Type B pancreatic cell (in vitro differentiated cells): Measurements from ENCODE around the gene IL10RA. TPM values are rescaled to one million over a fixed set of nuclear protein-coding genes. Genes with fewer than 3 reads are reported as not detected.

ENCODE experiments used
- DNase-seq: peaks from one replicate; pipeline ENCODE4 v3.0.0; 2021; ENCODE audit warnings: mixed read lengths; ENCODE audit not compliant: unreplicated experiment; ENCODE audit errors: extremely low spot score
- H3K27ac Mint-ChIP-seq: 2 replicates; pipeline ENCODE4 v1.8.0; 2021; ENCODE audit warnings: mild to moderate bottlenecking, mixed read lengths
- H3K27me3 Mint-ChIP-seq: 2 replicates; pipeline ENCODE4 v1.8.0; 2021; ENCODE audit warnings: mixed read lengths
- H3K36me3 Mint-ChIP-seq: 2 replicates; pipeline ENCODE4 v1.8.0; 2021; ENCODE audit warnings: mixed read lengths
- H3K4me1 Mint-ChIP-seq: one replicate; pipeline ENCODE4 v1.8.0; 2021; ENCODE audit warnings: mixed read lengths; ENCODE audit not compliant: unreplicated experiment
- H3K4me3 Mint-ChIP-seq: 2 replicates; pipeline ENCODE4 v1.8.0; 2021; ENCODE audit warnings: mild to moderate bottlenecking, mixed read lengths
- H3K9me3 Mint-ChIP-seq: 2 replicates; pipeline ENCODE4 v1.8.0; 2021; ENCODE audit warnings: mixed read lengths
- CTCF ChIP-seq: fragments of 200-600 bp; sonication (generic); conservative IDR thresholded peaks from 2 replicates; pipeline ENCODE4 v1.5.0; 2021; ENCODE audit warnings: antibody characterized with exemption, mild to moderate bottlenecking
- total RNA-seq: library from RNA; stranded (reverse); gene quantifications from 2 replicates; pipeline ENCODE4 v1.2.1, GENCODE V29; 2021; ENCODE audit warnings: low replicate concordance

Gene IL10RA
- total RNA-seq, 1 donor from 2014 or later = 0.48 TPM

DNA sequence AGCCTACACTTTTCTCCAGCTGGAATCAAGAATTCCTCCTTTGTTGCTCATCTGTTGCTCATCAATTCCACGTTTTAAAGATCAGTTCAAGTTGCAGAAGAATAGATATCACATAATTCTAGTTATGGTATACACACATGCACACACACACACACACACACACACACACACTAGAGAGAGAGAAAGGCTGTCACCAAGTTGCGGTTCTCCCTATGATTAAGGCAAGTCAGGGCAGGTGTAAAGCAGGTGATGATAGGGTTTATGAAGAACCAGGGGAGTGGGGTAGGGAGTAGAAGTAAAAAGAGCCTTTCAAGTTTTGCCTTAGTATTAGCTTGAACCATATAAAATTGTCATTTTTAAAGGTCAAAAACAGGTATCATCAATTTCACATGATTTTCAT, 59.0 kb downstream of the IL10RA start:
- H3K27ac Mint-ChIP-seq = peak overlapping the region; percentile 12
- peaks cover 12% of the 10 kb centered on the region for H3K27me3 Mint-ChIP-seq
- no peaks in the 10 kb centered on the region for H3K4me1 Mint-ChIP-seq
- H3K4me3 Mint-ChIP-seq = no peak overlapping the region
- no peaks in the 10 kb centered on the region for H3K9me3 Mint-ChIP-seq
- no peak for TF ChIP-seq CTCF
- H3K36me3 Mint-ChIP-seq = no peaks in the 10 kb centered on the region
- DNase-seq = no peak

GRCh38 chr11:118046051-118046963, 60.1 kb downstream of the IL10RA start:
- peaks cover 12% of the 10 kb centered on the region for H3K27me3 Mint-ChIP-seq
- TF ChIP-seq CTCF = no peak
- H3K9me3 Mint-ChIP-seq = no peaks in the 10 kb centered on the region
- no peaks in the 10 kb centered on the region for H3K36me3 Mint-ChIP-seq
- H3K4me3 Mint-ChIP-seq = no peak overlapping the region
- no peaks in the 10 kb centered on the region for H3K4me1 Mint-ChIP-seq
- no peak overlapping the region for H3K27ac Mint-ChIP-seq
- no peak for DNase-seq

GRCh38 chr11:118046964-118047700, 60.9 kb downstream of the IL10RA start:
- Mint-ChIP-seq H3K4me1 (no peaks in the 10 kb centered on the region), H3K4me3 (no peak overlapping the region)

DNA sequence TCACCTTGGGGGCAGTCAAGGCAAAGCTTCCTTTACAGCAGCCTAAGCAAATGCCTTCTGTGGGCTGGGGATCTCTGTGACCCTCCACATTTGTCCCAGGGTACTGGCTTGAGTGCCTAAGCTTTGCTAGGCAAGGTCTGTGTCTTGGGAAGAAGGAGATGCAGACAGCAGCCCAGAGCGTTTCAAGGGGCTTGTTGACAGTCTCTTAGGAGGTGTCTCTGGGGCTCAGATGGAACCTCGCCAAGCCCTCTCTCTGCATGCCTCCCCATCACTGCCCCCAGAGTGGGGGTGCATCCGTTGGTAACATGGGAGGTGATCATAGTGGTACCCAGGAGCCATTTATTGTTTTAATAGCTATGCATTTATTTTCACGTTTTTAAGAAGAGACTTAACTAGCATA, 61.6 kb downstream of the IL10RA start:
- H3K27ac Mint-ChIP-seq = no peak overlapping the region
- TF ChIP-seq CTCF = no peak
- DNase-seq = no peak
- H3K27me3 Mint-ChIP-seq = peaks cover 19% of the 10 kb centered on the region
- H3K36me3 Mint-ChIP-seq = no peaks in the 10 kb centered on the region
- no peak overlapping the region for H3K4me3 Mint-ChIP-seq
- H3K9me3 Mint-ChIP-seq = no peaks in the 10 kb centered on the region
- H3K4me1 Mint-ChIP-seq = no peaks in the 10 kb centered on the region

More at GRCh38 chr11:118046964-118047700, 60.9 kb downstream of the IL10RA start:
- no peak for DNase-seq
- no peak overlapping the region for H3K27ac Mint-ChIP-seq
- no peaks in the 10 kb centered on the region for H3K9me3 Mint-ChIP-seq
- H3K27me3 Mint-ChIP-seq = peaks cover 16% of the 10 kb centered on the region
- no peak for TF ChIP-seq CTCF
- no peaks in the 10 kb centered on the region for H3K36me3 Mint-ChIP-seq

- TF ChIP-seq CTCF = no peak
- peaks cover 20% of the 10 kb centered on the region for H3K27me3 Mint-ChIP-seq
Measured at GRCh38 chr11:118048472-118049370, 62.5 kb downstream of the IL10RA start.

More at GRCh38 chr11:118048472-118049370, 62.5 kb downstream of the IL10RA start:
- no peaks in the 10 kb centered on the region for H3K36me3 Mint-ChIP-seq
- H3K9me3 Mint-ChIP-seq = no peaks in the 10 kb centered on the region
- H3K4me1 Mint-ChIP-seq = peaks cover 5% of the 10 kb centered on the region
- no peak overlapping the region for H3K4me3 Mint-ChIP-seq
- DNase-seq = no peak
- H3K27ac Mint-ChIP-seq = no peak overlapping the region
